Erythroblast (primary cell): Measurements from ENCODE around the gene SGSH.

ENCODE experiments used
- DNase-seq, 2 experiments: peaks; one replicate each; lab custom pipeline; 2025; lab: John Stamatoyannopoulos, UW
- GATA1 ChIP-seq: IDR thresholded peaks from 2 replicates; pipeline ENCODE4 v1.6.1; 2011; ENCODE audit warnings: low read depth, mild to moderate bottlenecking, control low read depth, low read length, moderate library complexity
- POLR2A ChIP-seq: IDR thresholded peaks from 2 replicates; pipeline ENCODE4 v1.6.1; 2011; ENCODE audit warnings: mild to moderate bottlenecking, low read length

The SGSH gene

GRCh38 chr17:80220054-80220735 lies at the start of gene SGSH, which contains the start of gene SLC26A11:
SGSH (minus strand) TSS chr17:80220333; CDS start chr17:80220313, 20 bp downstream.
SLC26A11 (plus strand) TSS chr17:80220427; CDS start chr17:80221561, 1,134 bp downstream.
- TF ChIP-seq GATA1: no peak
- no peak for TF ChIP-seq POLR2A
- DNase-seq: no peak

GRCh38 chr17:80269405-80269807 lies 49.3 kb upstream of the SGSH start:
- DNase-seq: no peak
- TF ChIP-seq GATA1 (no peak), POLR2A (peak; percentile 8)

- TF ChIP-seq GATA1 (no peak), POLR2A (no peak)
- no peak for DNase-seq
Observed at GRCh38 chr17:80268427-80268826, 48.3 kb upstream of the SGSH start.

GRCh38 chr17:80267391-80267790 lies 47.3 kb upstream of the SGSH start:
- TF ChIP-seq GATA1: no peak
- no peak for TF ChIP-seq POLR2A
- no peak for DNase-seq

- TF ChIP-seq GATA1: no peak
- DNase-seq: no peak
Observed at GRCh38 chr17:80265205-80266068, 45.3 kb upstream of the SGSH start.

GRCh38 chr17:80264205-80265075 lies 44.3 kb upstream of the SGSH start:
- TF ChIP-seq POLR2A (no peak), GATA1 (no peak)
- DNase-seq: no peak

GRCh38 chr17:80263253-80264204 lies 43.4 kb upstream of the SGSH start:
- TF ChIP-seq POLR2A: peak; percentile 47
- no peak for TF ChIP-seq GATA1
- DNase-seq: peak; percentile 75 to 85

GRCh38 chr17:80262775-80263244 lies 42.7 kb upstream of the SGSH start:
- no peak for TF ChIP-seq GATA1
- no peak for TF ChIP-seq POLR2A
- no peak for DNase-seq

- peak; percentile 30 to 53 for DNase-seq
- TF ChIP-seq GATA1 (no peak), POLR2A (no peak)
Observed at GRCh38 chr17:80262291-80262690, 42.2 kb upstream of the SGSH start.

- no peak for TF ChIP-seq POLR2A
- no peak for TF ChIP-seq GATA1
- no peak for DNase-seq
Observed at GRCh38 chr17:80261895-80262279, 41.8 kb upstream of the SGSH start.

- DNase-seq: peak; percentile 57 to 71
- TF ChIP-seq GATA1: no peak
- peak; percentile 28 for TF ChIP-seq POLR2A
Observed at GRCh38 chr17:80261159-80261894, 41.2 kb upstream of the SGSH start.

- TF ChIP-seq GATA1 (no peak), POLR2A (no peak)
- peak; percentile 71 to 82 for DNase-seq
Observed at GRCh38 chr17:80260791-80261158, 40.6 kb upstream of the SGSH start, which contains the start of gene RNF213. RNF213 (plus strand) TSS chr17:80260852; CDS start chr17:80263682, 2,830 bp downstream.
